ENCODE data around the gene TFAP2A.

The TFAP2A gene

DNA sequence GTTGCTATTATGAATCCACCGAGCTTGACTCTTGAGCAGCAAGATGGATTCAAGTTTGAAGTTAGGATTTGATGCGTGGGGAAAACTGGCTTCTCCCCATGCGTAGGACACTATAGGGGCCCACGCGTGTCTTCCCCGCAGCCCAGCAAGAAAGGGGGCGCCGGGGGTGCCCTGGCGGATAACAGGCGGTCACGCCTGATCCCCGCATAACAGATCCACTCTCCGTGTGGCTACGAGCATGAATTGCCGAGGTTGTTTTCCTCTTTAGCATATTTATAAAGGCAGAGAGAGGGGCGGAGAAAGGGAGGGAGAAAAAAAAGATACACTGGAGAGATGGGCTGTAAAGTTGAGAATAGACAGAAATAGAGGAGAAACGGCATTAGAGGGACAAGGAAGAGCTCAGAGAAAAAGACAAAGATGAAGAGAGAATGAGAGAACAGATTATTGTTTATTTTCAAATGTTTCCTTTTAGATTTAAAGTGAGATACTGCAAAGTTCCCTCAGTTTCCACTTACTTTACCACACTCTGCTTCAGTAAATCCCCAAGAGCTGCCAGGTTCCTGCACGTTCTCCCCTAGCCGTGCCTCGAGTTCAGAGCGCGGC lies 32.0 kb downstream of the TFAP2A start:
- DNase-seq (ENCODE audit: low spot score), result no peak

- DNase-seq (ENCODE audit: low spot score), result no peak
Observed at GRCh38 chr6:10382322-10382721, 32.6 kb downstream of the TFAP2A start.

DNA sequence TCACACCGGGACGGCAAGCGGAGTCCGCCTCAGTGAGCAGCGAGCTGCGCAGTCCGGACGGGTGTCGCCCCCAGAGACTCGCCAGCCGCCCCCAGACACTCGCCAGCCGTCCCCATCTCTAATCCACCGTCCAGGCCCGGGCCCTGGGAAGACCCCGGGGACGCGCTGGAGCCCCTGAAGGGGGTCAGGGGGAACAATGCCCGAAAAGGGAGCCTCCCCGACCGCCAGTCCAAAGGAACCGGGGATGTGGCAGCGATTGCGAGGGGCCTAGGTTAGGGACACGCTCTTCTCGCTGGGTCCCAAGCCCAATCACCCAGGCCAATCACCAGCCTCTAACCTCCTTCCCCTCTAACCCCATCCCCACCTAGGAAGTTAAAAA lies 33.1 kb downstream of the TFAP2A start:
- no peak for DNase-seq (ENCODE audit: low spot score)

DNA sequence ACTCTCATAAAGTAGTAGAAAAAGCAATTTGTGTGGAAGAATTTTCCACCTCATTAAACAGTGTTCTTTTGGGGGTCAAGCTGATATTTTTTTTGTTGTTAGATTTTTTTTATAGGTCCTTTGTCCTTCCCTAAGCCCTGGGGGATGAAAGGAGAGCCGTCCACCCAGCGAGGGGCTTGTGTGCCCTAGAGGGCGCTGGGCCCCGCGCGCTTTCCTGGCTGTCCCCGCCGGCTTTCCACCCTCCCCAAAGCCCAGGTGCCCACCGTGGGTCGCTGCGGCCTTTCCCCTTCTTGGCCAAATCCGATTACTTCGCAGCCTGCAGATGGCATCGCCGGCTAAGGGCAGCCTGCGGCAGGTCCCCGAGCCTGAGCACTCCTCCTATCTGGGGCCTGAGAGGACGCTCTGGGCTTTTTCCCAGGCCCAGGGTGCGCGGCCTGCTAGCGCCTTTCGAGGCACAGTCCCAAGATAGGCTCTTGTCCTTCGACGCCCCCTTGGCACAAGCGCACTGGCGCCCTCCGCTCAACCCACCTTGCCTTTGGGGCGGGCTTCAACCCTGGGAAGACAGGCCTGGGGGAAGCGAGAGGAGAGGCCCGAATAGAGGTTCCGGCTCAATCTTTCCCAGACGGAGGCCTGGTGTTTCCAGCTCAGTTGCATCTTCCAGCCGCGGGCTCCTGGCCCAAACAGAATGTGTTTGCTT lies 33.6 kb downstream of the TFAP2A start:
- DNase-seq (ENCODE audit: low spot score), result no peak

DNA sequence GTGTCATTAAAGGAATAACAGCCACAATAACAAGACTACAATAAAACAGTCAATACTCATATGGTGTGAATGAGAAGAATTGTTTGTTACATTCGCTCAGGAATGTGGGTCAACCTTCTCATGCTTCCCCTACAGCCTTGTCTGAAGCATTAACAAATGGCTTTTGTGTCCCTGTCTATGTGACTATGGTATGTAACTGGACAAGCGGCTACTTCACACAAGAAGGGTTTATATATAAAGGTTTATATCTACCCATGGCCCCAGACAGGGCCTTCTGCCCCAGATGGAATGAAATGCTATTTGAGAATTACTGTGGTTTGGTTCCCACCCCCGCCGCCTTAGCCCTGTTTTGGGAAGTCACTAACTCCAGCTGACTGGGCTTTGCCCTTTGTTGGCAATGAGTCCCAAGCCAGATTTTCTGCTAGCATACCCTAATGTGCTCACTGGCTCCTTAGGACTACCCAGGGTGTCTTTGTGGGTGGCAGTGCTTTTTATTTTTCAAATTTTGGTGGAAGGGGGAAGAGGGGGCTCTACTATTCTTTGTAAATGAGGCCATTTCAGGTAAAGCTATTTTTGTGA lies 39.4 kb downstream of the TFAP2A start:
- DNase-seq (ENCODE audit: low spot score), result no peak

- no peak for DNase-seq (ENCODE audit: low spot score)
Observed at GRCh38 chr6:10373642-10374359, 41.1 kb downstream of the TFAP2A start.

- DNase-seq (ENCODE audit: low spot score), result no peak
Observed at GRCh38 chr6:10369896-10370295, 45.0 kb downstream of the TFAP2A start.

- DNase-seq (ENCODE audit: low spot score), result no peak
Observed at GRCh38 chr6:10368861-10369260, 46.0 kb downstream of the TFAP2A start.

DNA sequence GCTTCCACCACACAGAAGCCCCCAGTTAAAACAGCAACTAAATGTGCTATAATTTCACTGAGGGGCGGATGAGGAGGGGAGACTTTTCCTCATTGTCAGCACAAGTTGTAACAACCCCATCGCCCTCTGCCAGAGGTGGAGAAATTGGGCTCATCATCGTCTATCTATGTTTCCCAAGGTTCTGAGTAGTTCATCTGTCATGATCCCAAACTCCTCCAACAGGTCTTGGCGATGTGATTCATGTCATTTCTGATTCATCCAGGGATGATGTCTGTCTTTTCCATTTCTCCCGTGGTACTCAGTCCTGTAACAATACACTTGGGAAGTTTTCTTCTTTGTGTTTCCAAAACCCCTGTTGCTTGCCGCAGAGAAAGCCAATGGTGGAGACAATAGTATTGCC lies 51.0 kb downstream of the TFAP2A start:
- no peak for DNase-seq (ENCODE audit: low spot score)

DNA sequence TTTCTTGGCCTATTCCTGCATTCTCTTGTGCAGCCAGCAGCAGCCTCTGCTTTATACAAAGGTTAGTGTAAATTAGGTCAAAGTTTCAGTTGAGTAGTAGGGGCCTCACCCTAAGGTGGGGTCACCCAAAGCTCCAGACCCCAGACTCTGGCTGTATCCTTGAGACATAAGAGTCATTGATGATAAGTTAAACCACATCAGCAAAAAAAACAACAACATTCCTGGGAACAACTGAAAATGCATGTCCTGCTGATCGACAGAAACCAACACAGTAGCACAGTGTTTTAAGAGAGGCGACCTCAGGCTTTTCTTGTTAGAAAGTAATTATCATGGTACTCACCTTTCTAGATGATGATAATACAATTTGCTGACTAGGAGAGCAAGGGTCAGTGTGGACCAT lies 52.6 kb downstream of the TFAP2A start:
- DNase-seq (ENCODE audit: low spot score), result no peak

DNA sequence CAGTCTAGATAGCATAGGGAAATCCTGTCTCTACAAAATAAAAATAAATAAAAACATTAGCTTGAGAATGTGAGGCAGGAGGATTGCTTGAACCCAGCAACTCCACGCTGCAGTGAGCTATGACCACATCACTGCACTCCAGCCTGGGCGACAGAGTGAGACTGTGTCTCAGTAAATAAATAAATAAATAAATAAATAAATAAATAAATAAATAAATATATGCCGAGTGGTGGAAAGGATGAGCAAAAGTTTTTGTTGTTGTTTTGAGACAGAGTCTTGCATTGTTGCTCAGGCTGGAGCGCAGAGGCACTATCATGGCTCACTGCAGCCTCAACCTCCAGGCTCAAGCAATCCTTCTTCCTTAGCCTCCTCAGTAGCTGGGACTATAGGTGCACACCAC lies 53.4 kb downstream of the TFAP2A start:
- no peak for DNase-seq (ENCODE audit: low spot score)

GRCh38 chr6:10359581-10359980 lies 55.3 kb downstream of the TFAP2A start:
- no peak for DNase-seq (ENCODE audit: low spot score)

DNA sequence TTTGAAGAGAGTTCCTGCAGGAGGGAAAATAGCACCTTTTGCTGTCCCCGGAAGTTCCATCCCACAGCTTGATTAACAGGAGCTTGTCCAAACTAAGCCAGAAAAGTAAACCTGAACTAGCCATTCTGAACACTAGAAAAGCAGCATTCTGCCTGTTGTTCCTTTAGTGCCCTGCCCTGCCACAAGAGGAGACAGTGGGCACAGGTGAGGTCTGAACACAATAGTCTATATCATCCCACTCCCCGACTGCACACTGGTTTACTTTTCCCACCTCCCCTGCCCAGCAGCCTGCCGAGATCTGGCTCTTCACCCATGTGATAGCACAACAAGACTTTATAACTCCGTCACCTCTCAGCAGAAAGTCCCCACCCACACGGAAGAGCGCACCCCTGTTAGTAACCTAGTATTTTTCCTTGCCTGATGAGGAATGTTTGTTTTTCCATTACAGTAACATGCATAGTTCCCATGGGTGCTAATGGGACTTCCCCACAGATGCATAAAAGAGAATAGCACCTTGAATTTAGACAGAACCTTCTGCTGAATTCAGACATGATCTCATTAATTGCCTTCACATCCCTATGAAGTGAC lies 59.7 kb downstream of the TFAP2A start:
- no peak for DNase-seq (ENCODE audit: low spot score)

DNA sequence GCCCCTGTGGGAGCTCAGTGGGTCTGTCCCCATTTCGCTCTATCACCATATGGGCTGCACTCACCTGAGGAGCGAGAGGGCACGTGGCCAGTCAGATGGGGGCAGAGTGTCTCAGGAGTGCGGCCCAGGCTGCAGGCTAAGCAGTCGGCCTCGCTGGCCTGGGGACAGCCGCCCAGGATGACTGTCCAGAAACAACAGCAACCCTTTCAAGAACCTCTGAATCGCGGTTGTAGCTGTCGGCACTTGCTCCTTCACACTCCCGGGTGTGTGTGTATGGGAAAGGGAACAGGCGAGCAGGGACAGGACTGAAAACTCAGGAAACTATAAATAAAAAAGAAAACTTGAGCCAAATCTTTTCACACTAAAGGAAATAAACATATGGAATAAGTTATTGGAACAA lies 63.1 kb downstream of the TFAP2A start:
- DNase-seq (ENCODE audit: low spot score), result no peak

- no peak for DNase-seq (ENCODE audit: low spot score)
Observed at GRCh38 chr6:10350720-10351119, 64.2 kb downstream of the TFAP2A start.

DNA sequence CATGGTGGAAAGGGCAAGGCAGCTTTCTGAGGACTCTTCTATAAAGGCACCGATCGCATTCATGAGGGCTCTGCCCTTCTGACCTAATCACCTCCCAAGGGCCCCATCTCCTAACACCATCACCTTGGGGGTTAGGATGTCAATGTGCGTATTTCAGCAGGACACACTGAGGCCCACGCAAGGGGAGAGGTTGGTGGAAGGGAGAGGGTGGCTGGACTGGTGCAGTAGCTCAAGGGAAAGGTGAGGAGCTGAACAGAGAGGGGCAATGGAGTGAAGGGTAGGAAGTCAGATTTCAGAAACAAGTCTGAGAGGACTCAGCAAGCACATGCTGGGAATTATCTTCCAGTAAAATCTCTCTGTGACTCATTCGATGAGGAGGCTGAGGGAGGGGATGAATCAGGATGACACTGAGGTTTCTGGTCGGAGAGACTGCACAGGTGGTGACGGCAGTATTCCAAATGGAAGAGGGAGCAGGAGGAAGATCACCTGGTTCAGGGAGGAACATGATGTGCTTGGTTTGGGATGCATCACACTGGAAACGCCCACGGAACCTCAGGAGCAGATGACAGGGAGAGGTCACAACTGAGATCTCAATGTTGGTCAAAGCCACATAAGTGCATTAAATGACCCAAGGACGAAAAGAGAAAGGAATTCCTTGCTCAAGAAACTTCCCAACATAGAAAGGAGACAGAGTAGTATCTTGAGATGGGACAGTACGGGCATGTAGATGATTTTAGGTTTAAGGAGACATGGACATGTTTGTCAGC lies 67.1 kb downstream of the TFAP2A start:
- DNase-seq (ENCODE audit: low spot score), result no peak

Measured in pons (tissue), 1 donor.